Measurements from ENCODE around the gene CTAGE9. TPM values are rescaled to one million over a fixed set of nuclear protein-coding genes. Genes with fewer than 3 reads are reported as not detected.

CTAGE9 gene
- total and polyA plus RNA-seq, 2 of the 8 experiments (the other 6 are each of a cell fraction or from before 2014, with no cell fraction given) = not detected

- TF ChIP-seq HDAC2 (IDR thresholded peaks at IDR 0.05; ENCODE audit: borderline replicate concordance in 1 of 2, low read depth in 2 of 2, low read length in 2 of 2) (no peak), EP300 (IDR thresholded peaks at IDR 0.05; ENCODE audit: borderline replicate concordance in 1 of 2, low read depth in 2 of 2, low read length in 2 of 2) (no peak), SP2 (IDR thresholded peaks at IDR 0.05; ENCODE audit: low read length) (no peak), YY1 (IDR thresholded peaks at IDR 0.05; ENCODE audit: low read depth, low read length) (no peak), NANOG (IDR thresholded peaks at IDR 0.05; ENCODE audit: insufficient read depth, low read depth, low read length, poor library complexity, severe bottlenecking) (no peak), SIX5 (IDR thresholded peaks at IDR 0.05; ENCODE audit: low read depth, low read length) (no peak)
Observed at GRCh38 chr6:131747821-131748353, 37.1 kb upstream of the CTAGE9 start (continued).
